ENCODE results near the gene CCR3.

CCR3 gene

DNA sequence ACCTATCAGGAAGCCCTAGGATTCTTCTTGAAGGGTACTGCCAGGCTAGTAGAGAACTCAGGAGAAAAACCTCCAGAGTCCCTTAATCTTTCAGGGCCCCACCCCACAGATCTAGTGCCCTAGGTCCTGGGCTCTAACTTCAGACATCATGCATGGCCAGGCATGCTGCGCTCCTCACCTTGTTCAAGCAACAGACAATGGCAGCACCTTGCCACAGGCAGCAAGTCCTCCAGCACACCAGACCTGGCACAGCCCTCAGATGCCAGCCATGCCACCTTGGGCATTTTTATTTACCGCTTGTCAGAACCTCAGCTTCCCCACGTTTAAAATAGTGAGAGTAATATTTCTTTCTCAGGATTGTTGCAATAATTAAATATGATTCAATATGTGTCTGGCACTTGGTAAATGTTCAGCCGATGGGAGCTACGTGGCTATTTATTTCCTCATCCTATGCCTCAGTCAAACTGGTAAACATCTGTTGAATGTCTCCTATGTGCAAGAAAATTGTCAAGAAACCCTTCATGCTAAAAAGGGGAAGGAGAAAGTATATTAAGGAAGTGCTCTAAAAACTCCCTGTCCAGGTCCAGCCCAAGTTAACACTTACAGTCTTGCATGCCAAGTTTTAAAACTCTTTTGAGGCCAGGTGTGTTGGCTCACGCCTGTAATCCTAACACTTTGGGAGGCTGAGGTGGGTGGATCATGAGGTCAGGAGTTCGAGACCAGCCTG lies 19.7 kb upstream of the CCR3 start:
- Histone ChIP-seq H3K9ac (ENCODE audit: low read length) (no peak overlapping the region), H3K4me3 (ENCODE audit: low read depth in 1 of 2, low read length in 2 of 2) (no peak overlapping the region), H3K27ac (ENCODE audit: low read depth, low read length) (no peak overlapping the region), H3K27me3 (ENCODE audit: control insufficient read depth in 1 of 2, insufficient read depth in 2 of 2, low read length in 2 of 2) (no peaks in the 10 kb centered on the region), H3K4me1 (ENCODE audit: insufficient read depth, low read length) (no peaks in the 10 kb centered on the region), H3K36me3 (ENCODE audit: insufficient read depth, low read length) (no peaks in the 10 kb centered on the region), H3K9me3 (ENCODE audit: low read length) (no peaks in the 10 kb centered on the region)

DNA sequence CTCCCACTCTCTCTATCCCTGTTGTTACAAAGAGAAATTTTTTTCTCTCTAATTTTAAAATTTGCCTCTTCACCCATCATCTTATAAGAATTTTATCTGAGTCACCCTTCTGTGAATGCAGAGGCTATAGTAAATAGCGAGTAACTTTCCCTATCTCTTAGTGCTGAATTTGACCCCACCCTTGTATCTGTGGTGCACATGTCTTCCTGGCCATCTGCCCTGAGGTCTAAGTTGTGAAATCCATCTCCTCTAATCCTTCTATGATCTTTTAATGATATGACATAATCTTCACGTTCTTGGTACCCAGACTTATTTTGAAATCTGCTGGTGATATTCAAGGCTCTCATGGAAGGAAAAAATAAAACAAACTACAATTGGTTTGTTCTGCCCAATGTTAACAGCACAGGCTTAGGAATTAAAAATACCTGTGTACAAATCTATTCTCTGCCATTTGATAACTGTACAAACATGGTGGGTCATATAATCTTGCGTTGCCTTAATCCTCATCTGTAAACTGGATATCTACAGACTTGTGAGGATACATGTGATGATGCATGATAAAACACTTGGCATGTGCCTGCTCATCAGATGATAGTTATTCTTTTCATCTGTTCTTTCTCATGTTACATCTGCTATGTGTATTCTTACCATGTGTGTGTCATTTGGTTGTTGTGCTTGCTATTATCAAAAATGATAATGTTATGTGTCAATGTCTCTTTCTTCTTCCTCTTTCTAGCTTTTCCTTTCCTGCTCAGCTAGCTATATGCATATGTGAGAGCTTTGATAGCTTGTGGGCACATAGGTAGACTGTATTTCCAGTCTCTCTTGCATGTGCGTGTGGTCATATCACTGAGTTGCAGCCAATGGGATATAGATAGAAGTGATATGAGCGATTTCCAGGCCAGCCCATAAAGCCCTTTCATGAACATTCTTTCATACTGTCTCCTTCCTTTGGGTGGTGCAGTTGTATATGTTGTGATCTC lies 13.7 kb upstream of the CCR3 start:
- H3K27ac ChIP-seq (ENCODE audit: low read depth, low read length) = no peak overlapping the region
- H3K27me3 ChIP-seq (ENCODE audit: control insufficient read depth in 1 of 2, insufficient read depth in 2 of 2, low read length in 2 of 2) = no peaks in the 10 kb centered on the region
- H3K4me1 ChIP-seq (ENCODE audit: insufficient read depth, low read length) = no peaks in the 10 kb centered on the region
- no peaks in the 10 kb centered on the region for H3K36me3 ChIP-seq (ENCODE audit: insufficient read depth, low read length)
- H3K9ac ChIP-seq (ENCODE audit: low read length) = no peak overlapping the region
- no peak overlapping the region for H3K4me3 ChIP-seq (ENCODE audit: low read depth in 1 of 2, low read length in 2 of 2)
- H3K9me3 ChIP-seq (ENCODE audit: low read length) = no peaks in the 10 kb centered on the region

DNA sequence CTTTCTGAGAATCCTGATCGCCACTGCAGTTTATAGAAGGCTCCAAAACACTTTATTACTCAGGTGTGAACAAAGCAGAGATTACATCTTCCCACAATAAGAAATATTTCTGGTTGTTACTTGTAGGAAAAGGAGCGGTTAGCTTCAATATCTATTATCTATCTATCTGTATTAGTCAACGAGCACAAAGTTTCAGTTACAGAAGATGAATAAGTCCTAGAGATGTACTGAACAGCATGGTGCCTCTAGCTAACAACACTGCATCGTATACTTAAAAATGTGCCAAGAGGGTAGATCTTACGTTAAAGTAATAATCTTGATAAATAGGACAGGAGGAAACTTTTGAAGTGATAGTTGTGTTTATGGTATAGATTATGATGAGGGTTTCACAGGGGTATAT lies 10.9 kb upstream of the CCR3 start:
- Histone ChIP-seq H3K9me3 (ENCODE audit: low read length) (no peaks in the 10 kb centered on the region), H3K27me3 (ENCODE audit: control insufficient read depth in 1 of 2, insufficient read depth in 2 of 2, low read length in 2 of 2) (no peaks in the 10 kb centered on the region)

DNA sequence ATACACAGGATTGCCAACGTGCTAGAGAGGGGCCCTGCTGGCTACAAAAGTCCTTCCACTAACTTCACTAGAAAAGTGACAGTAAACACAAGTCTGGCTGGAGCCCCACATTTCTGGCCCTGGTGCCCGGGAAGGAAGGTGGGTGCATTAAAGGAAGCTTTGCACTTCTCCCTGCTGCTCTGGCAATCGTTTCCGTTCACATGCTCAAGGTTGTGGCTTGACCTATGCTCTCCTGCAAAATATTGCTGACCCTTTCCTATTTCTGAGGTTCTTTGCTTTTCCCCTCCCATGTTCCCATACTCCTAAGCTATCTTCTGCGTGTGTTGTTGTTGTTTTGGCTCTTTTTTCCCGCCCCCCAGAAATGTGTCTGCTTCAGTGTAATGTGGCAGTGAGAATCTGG lies 9.1 kb upstream of the CCR3 start:
- no peaks in the 10 kb centered on the region for H3K36me3 ChIP-seq (ENCODE audit: insufficient read depth, low read length)
- H3K9me3 ChIP-seq (ENCODE audit: low read length) = no peaks in the 10 kb centered on the region
- H3K4me3 ChIP-seq (ENCODE audit: low read depth in 1 of 2, low read length in 2 of 2) = no peak overlapping the region
- no peaks in the 10 kb centered on the region for H3K4me1 ChIP-seq (ENCODE audit: insufficient read depth, low read length)
- no peaks in the 10 kb centered on the region for H3K27me3 ChIP-seq (ENCODE audit: control insufficient read depth in 1 of 2, insufficient read depth in 2 of 2, low read length in 2 of 2)
- no peak overlapping the region for H3K9ac ChIP-seq (ENCODE audit: low read length)
- H3K27ac ChIP-seq (ENCODE audit: low read depth, low read length) = no peak overlapping the region

More for the DNA sequence above, 10.9 kb upstream of the CCR3 start:
- no peak overlapping the region for H3K9ac ChIP-seq (ENCODE audit: low read length)
- no peak overlapping the region for H3K27ac ChIP-seq (ENCODE audit: low read depth, low read length)
- H3K4me1 ChIP-seq (ENCODE audit: insufficient read depth, low read length) = no peaks in the 10 kb centered on the region
- H3K36me3 ChIP-seq (ENCODE audit: insufficient read depth, low read length) = no peaks in the 10 kb centered on the region
- H3K4me3 ChIP-seq (ENCODE audit: low read depth in 1 of 2, low read length in 2 of 2) = no peak overlapping the region

DNA sequence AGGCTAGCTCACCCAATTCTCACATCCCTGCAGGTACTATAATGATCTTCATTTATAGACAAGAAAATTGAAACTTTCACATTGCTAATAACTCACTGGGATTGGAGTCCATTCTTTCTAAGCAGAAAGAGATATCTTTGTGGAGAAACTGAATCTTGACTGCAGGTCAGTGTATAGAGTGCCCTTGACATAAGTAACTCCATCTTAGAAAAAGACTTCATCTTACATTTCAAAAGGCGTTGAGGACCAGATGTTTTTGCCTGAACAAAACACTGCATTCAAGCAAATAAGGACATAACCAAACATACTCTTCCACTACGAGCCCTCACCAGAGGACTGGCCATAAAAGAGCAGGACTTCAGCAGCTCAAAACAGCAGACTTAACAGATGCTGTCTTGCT lies 6.8 kb upstream of the CCR3 start:
- Histone ChIP-seq H3K4me1 (ENCODE audit: insufficient read depth, low read length) (no peaks in the 10 kb centered on the region), H3K36me3 (ENCODE audit: insufficient read depth, low read length) (no peaks in the 10 kb centered on the region), H3K27me3 (ENCODE audit: control insufficient read depth in 1 of 2, insufficient read depth in 2 of 2, low read length in 2 of 2) (no peaks in the 10 kb centered on the region), H3K4me3 (ENCODE audit: low read depth in 1 of 2, low read length in 2 of 2) (no peak overlapping the region), H3K9ac (ENCODE audit: low read length) (no peak overlapping the region), H3K9me3 (ENCODE audit: low read length) (no peaks in the 10 kb centered on the region), H3K27ac (ENCODE audit: low read depth, low read length) (no peak overlapping the region)

DNA sequence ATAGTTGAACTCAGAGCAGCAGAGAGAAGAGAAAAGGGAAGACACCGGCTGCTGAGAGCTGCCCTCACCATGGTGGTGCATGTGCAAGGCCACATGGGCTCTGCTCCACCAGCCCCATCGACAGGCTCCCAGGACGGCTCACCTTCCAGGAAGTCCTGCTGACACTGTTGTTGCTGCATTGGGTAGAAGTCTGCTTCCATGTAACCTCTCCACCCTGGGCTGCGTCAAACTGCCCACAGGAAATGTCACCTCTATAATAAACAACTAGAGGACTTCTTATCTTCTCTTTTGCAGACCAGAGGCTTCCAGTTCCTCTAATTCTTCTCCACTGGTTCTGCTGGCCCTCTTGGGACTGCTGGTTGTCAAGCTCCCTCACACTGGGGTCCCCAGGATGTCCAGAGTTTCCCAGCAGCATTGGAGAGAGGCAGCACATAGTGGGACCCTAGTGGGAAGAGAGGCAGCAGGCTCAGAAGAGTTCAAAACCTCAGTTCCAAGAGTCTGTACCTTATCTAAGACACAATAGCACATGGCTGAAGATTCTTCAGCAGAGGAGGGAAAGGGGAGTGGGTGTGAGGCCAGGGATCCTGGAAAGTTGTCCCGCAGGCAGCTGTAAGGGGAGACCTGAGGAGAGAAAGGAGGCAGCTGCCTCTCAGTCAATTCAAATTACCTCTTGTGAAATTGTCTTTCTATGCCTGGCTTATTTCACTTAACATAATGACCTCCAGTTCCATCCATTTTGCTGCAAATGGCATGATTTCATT lies 5.8 kb upstream of the CCR3 start:
- Histone ChIP-seq H3K27me3 (ENCODE audit: control insufficient read depth in 1 of 2, insufficient read depth in 2 of 2, low read length in 2 of 2) (no peaks in the 10 kb centered on the region), H3K36me3 (ENCODE audit: insufficient read depth, low read length) (no peaks in the 10 kb centered on the region), H3K4me1 (ENCODE audit: insufficient read depth, low read length) (no peaks in the 10 kb centered on the region), H3K9ac (ENCODE audit: low read length) (no peak overlapping the region), H3K4me3 (ENCODE audit: low read depth in 1 of 2, low read length in 2 of 2) (no peak overlapping the region), H3K27ac (ENCODE audit: low read depth, low read length) (no peak overlapping the region), H3K9me3 (ENCODE audit: low read length) (no peaks in the 10 kb centered on the region)

DNA sequence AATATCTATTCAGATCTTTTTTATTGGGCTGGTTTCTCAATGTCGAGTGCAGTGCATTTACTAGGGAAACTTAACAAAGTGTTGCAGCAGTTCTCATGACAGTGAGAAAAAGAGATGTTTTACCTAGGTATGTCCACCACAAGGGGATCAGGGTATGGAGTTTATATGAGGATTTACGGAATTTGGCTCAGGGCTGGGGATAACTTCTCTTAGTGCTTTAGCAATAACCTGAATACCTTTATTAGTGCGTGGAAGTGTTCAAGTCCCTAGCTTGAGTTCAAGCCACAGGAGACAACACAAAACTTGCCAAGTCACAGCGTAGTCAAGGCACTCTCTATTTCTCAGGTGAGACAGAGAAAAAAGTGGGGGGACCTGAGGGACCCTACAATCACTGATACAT lies 3.9 kb upstream of the CCR3 start:
- Histone ChIP-seq H3K4me1 (ENCODE audit: insufficient read depth, low read length) (no peaks in the 10 kb centered on the region), H3K27ac (ENCODE audit: low read depth, low read length) (no peak overlapping the region), H3K27me3 (ENCODE audit: control insufficient read depth in 1 of 2, insufficient read depth in 2 of 2, low read length in 2 of 2) (no peaks in the 10 kb centered on the region), H3K4me3 (ENCODE audit: low read depth in 1 of 2, low read length in 2 of 2) (no peak overlapping the region), H3K9ac (ENCODE audit: low read length) (no peak overlapping the region), H3K36me3 (ENCODE audit: insufficient read depth, low read length) (no peaks in the 10 kb centered on the region), H3K9me3 (ENCODE audit: low read length) (no peaks in the 10 kb centered on the region)

DNA sequence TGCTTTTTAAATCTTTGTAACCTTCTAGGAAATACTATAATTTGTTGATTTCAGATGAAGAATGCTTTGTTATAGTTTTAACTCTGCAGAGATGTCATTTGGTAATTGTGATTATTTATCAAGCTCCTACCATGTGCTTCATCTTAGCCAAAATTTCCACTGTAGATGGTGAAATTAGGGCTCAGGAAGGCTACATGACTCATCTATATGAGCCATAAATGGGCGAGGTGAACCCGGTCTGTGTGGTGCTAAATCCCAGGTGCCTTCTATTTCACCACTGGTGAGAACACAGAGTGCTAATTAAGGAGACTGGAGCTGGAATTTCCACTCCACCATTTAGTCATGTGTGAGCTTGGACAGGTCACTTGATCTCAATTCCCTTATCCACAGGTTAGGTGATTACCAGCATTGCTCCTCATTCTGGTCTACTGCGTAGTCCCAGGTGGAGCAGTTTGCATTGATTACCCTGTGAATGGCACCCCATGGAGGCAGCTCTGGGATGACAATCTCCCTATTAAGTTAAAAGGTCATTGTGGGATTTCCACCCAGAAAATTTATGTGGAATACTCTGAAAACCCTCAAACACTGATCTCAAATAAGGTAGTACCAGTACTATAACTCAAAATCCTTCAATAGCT lies 2.8 kb upstream of the CCR3 start:
- Histone ChIP-seq H3K4me1 (ENCODE audit: insufficient read depth, low read length) (no peaks in the 10 kb centered on the region), H3K27me3 (ENCODE audit: control insufficient read depth in 1 of 2, insufficient read depth in 2 of 2, low read length in 2 of 2) (no peaks in the 10 kb centered on the region), H3K9ac (ENCODE audit: low read length) (no peak overlapping the region)

DNA sequence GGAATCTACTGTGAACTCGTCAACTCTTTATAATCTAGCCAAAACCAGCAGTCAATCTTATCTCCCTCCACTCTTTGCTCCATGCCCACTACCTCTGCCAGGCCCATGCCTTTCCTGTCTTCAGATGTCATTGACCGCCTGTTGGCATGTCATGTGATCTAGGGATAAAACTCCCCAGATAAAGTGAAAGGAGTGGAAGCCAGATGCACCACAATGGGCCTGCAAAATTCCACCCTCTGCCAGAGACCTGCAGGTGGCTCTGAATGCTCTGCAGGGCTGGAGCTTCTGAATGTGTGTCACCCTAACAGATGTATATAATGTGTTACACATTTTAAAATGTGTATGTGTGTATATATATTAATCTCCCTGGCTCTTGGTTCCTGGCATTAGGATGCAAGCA lies 2.3 kb upstream of the CCR3 start:
- Histone ChIP-seq H3K36me3 (ENCODE audit: insufficient read depth, low read length) (no peaks in the 10 kb centered on the region), H3K9ac (ENCODE audit: low read length) (no peak overlapping the region), H3K4me3 (ENCODE audit: low read depth in 1 of 2, low read length in 2 of 2) (no peak overlapping the region), H3K9me3 (ENCODE audit: low read length) (no peaks in the 10 kb centered on the region), H3K4me1 (ENCODE audit: insufficient read depth, low read length) (no peaks in the 10 kb centered on the region), H3K27me3 (ENCODE audit: control insufficient read depth in 1 of 2, insufficient read depth in 2 of 2, low read length in 2 of 2) (no peaks in the 10 kb centered on the region), H3K27ac (ENCODE audit: low read depth, low read length) (no peak overlapping the region)

More for the DNA sequence above, 2.8 kb upstream of the CCR3 start:
- no peaks in the 10 kb centered on the region for H3K9me3 ChIP-seq (ENCODE audit: low read length)
- no peaks in the 10 kb centered on the region for H3K36me3 ChIP-seq (ENCODE audit: insufficient read depth, low read length)
- H3K27ac ChIP-seq (ENCODE audit: low read depth, low read length) = no peak overlapping the region
- no peak overlapping the region for H3K4me3 ChIP-seq (ENCODE audit: low read depth in 1 of 2, low read length in 2 of 2)

DNA sequence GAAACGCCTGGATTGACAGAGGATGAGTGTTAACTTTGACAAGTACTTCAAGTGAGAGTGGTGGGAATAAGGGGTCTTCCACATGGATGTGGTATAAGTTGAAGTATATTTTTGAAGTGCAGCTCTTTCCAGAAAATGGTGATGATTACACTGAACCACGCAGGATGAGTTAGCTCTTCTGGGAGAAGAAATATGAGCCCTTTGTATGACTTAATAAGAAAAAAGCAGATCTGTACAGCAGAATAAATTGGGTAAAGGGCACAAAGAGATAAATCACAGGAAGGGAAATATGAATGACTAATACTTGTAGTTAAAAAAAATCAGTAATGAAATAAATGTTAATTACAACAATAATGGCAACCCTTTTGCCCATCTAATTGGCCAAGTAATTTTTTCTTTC lies 1.3 kb downstream of the CCR3 start:
- Histone ChIP-seq H3K27ac (ENCODE audit: low read depth, low read length) (no peak overlapping the region), H3K4me1 (ENCODE audit: insufficient read depth, low read length) (no peaks in the 10 kb centered on the region), H3K27me3 (ENCODE audit: control insufficient read depth in 1 of 2, insufficient read depth in 2 of 2, low read length in 2 of 2) (no peaks in the 10 kb centered on the region), H3K9ac (ENCODE audit: low read length) (no peak overlapping the region), H3K36me3 (ENCODE audit: insufficient read depth, low read length) (no peaks in the 10 kb centered on the region), H3K9me3 (ENCODE audit: low read length) (no peaks in the 10 kb centered on the region), H3K4me3 (ENCODE audit: low read depth in 1 of 2, low read length in 2 of 2) (no peak overlapping the region)

DNA sequence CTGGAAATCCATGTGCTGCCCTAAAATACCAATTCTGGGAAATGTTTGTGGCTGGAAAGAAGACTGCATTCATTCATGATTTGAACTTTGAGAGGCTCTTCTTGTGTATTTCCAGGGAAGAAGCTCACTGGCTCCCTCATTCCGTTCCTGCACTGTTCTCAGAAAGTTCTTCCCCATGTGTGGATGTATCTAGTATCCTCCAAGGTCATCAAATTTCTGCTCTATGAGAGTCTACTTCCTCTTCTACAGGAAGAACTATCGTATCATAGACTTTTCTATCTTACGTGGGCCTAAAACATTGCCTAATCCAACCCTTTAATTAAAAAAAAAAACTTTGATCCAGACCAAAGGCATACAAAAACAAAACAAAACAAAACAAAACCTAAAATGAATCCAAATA lies 2.9 kb downstream of the CCR3 start:
- no peak overlapping the region for H3K27ac ChIP-seq (ENCODE audit: low read depth, low read length)
- no peaks in the 10 kb centered on the region for H3K9me3 ChIP-seq (ENCODE audit: low read length)
- H3K4me3 ChIP-seq (ENCODE audit: low read depth in 1 of 2, low read length in 2 of 2) = no peak overlapping the region
- no peaks in the 10 kb centered on the region for H3K4me1 ChIP-seq (ENCODE audit: insufficient read depth, low read length)
- no peaks in the 10 kb centered on the region for H3K36me3 ChIP-seq (ENCODE audit: insufficient read depth, low read length)
- H3K9ac ChIP-seq (ENCODE audit: low read length) = no peak overlapping the region
- H3K27me3 ChIP-seq (ENCODE audit: control insufficient read depth in 1 of 2, insufficient read depth in 2 of 2, low read length in 2 of 2) = no peaks in the 10 kb centered on the region

Data from muscle layer of colon (tissue), 2 donors.